Measurements from ENCODE around the gene MALSU1.

Gene MALSU1

GRCh38 chr7:23298885-23299769, at the start of gene MALSU1:
TSS of gene MALSU1 (plus strand) at chr7:23299339. CDS start at chr7:23299353, 14 bp downstream.
- peak; percentile 96 for DNase-seq (ENCODE audit: low read depth)

GRCh38 chr7:23249486-23249885, 49.7 kb upstream of the MALSU1 start:
- DNase-seq (ENCODE audit: low read depth), result no peak

GRCh38 chr7:23254051-23254681, 45.0 kb upstream of the MALSU1 start:
- DNase-seq (ENCODE audit: low read depth), result no peak

GRCh38 chr7:23256731-23257130, 42.4 kb upstream of the MALSU1 start:
- no peak for DNase-seq (ENCODE audit: low read depth)

- no peak for DNase-seq (ENCODE audit: low read depth)
Measured at GRCh38 chr7:23260371-23260770, 38.8 kb upstream of the MALSU1 start.

GRCh38 chr7:23261843-23262452, 37.2 kb upstream of the MALSU1 start:
- peak; percentile 30 for DNase-seq (ENCODE audit: low read depth)

GRCh38 chr7:23264916-23265458, 34.2 kb upstream of the MALSU1 start:
- no peak for DNase-seq (ENCODE audit: low read depth)

- no peak for DNase-seq (ENCODE audit: low read depth)
Measured at GRCh38 chr7:23266918-23267317, 32.2 kb upstream of the MALSU1 start.

- no peak for DNase-seq (ENCODE audit: low read depth)
Measured at GRCh38 chr7:23267357-23267756, 31.8 kb upstream of the MALSU1 start.

- no peak for DNase-seq (ENCODE audit: low read depth)
Measured at GRCh38 chr7:23268167-23268566, 31.0 kb upstream of the MALSU1 start.

- DNase-seq (ENCODE audit: low read depth), result no peak
Measured at GRCh38 chr7:23268746-23269145, 30.4 kb upstream of the MALSU1 start.

- no peak for DNase-seq (ENCODE audit: low read depth)
Measured at GRCh38 chr7:23272275-23272674, 26.9 kb upstream of the MALSU1 start.

GRCh38 chr7:23273141-23273599, 26.0 kb upstream of the MALSU1 start:
- DNase-seq (ENCODE audit: low read depth), result peak; percentile 85

GRCh38 chr7:23275912-23276311, 23.2 kb upstream of the MALSU1 start:
- no peak for DNase-seq (ENCODE audit: low read depth)

- DNase-seq (ENCODE audit: low read depth), result no peak
Measured at GRCh38 chr7:23276376-23276775, 22.8 kb upstream of the MALSU1 start.

- DNase-seq (ENCODE audit: low read depth), result no peak
Measured at GRCh38 chr7:23276947-23277346, 22.2 kb upstream of the MALSU1 start.

GRCh38 chr7:23277359-23277989, 21.7 kb upstream of the MALSU1 start:
- no peak for DNase-seq (ENCODE audit: low read depth)

- no peak for DNase-seq (ENCODE audit: low read depth)
Measured at GRCh38 chr7:23279819-23280525, 19.2 kb upstream of the MALSU1 start.

- no peak for DNase-seq (ENCODE audit: low read depth)
Measured at GRCh38 chr7:23283086-23283485, 16.1 kb upstream of the MALSU1 start.

- no peak for DNase-seq (ENCODE audit: low read depth)
Measured at GRCh38 chr7:23284871-23285270, 14.3 kb upstream of the MALSU1 start.

All from stimulated activated CD8-positive, alpha-beta memory T cell treated with anti-CD3 and anti-CD28 coated beads, Interleukin-12 subunit alpha, Interleukin-12 subunit beta, amount 100 ng/mL, for 1 hour (primary cell).